ENCODE results near the gene MYLK4. TPM values are rescaled to one million over a fixed set of nuclear protein-coding genes. Genes with fewer than 3 reads are reported as not detected.

The MYLK4 gene
- total RNA-seq, 1 donor from 2014 or later: 1.1 TPM

DNA sequence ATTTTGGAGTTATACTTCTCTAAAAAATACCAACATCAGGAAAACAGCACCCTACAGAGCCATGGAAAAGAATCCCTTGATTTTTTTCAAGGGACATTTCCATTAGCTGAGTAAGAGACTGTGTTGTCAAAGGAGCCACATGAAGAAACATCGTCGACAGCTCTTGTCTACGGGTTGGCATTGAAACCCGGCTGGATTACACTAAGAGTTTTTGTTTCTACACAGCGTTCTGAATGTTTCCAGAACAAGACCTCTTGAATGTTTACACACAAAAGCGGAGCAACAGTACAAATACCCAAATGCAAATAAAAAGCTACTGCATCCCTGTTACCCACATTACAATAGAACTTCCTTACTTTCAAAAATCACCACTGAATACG lies 2.4 kb upstream of the MYLK4 start:
- Mint-ChIP-seq H3K4me1 (ENCODE audit: low read depth) (peaks cover 19% of the 10 kb centered on the region), H3K9me3 (ENCODE audit: low read depth) (no peaks in the 10 kb centered on the region), H3K36me3 (ENCODE audit: low read depth) (no peaks in the 10 kb centered on the region), H3K27ac (ENCODE audit: unreplicated experiment) (no peak overlapping the region), H3K4me3 (ENCODE audit: unreplicated experiment) (no peak overlapping the region), H3K27me3 (ENCODE audit: low read depth) (no peaks in the 10 kb centered on the region)
- DNase-seq (ENCODE audit: low spot score): no peak
- TF ChIP-seq, protein P1, sequence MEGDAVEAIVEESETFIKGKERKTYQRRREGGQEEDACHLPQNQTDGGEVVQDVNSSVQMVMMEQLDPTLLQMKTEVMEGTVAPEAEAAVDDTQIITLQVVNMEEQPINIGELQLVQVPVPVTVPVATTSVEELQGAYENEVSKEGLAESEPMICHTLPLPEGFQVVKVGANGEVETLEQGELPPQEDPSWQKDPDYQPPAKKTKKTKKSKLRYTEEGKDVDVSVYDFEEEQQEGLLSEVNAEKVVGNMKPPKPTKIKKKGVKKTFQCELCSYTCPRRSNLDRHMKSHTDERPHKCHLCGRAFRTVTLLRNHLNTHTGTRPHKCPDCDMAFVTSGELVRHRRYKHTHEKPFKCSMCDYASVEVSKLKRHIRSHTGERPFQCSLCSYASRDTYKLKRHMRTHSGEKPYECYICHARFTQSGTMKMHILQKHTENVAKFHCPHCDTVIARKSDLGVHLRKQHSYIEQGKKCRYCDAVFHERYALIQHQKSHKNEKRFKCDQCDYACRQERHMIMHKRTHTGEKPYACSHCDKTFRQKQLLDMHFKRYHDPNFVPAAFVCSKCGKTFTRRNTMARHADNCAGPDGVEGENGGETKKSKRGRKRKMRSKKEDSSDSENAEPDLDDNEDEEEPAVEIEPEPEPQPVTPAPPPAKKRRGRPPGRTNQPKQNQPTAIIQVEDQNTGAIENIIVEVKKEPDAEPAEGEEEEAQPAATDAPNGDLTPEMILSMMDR (IDR thresholded peaks at IDR 0.05): no peak

DNA sequence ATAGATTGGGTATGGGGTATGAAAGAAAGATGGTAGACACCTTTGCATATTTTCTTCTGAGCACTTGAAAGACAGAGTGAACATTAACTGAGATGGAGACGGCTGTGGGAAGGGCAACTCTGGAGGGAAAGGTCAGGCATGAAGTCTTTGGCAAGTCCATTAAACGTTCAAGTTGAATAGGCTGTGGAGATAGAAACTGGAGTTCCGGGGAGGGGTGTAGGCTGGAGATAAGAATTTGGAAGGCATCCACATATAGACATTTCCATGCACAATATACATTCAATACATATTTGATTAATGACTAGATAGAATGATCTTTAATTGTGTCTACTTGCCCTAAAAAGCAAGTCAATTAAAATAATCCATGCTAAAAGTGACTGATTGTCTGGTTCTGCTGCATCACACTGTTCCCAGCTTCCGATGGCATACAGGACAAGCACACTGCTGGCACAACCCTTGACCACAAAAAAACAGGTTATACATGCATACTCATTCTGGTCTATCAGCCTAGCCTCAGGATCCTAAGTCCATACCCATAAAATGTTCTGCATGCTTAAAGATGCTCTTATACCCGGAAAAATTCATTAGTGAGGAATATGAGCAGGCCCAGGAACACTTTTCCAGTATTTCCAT lies 1.9 kb upstream of the MYLK4 start:
- DNase-seq (ENCODE audit: low spot score): no peak
- TF ChIP-seq, protein P1 (IDR thresholded peaks at IDR 0.05): no peak
- Mint-ChIP-seq H3K4me1 (ENCODE audit: low read depth) (peaks cover 17% of the 10 kb centered on the region), H3K9me3 (ENCODE audit: low read depth) (no peaks in the 10 kb centered on the region), H3K27me3 (ENCODE audit: low read depth) (no peaks in the 10 kb centered on the region), H3K4me3 (ENCODE audit: unreplicated experiment) (no peak overlapping the region), H3K36me3 (ENCODE audit: low read depth) (no peaks in the 10 kb centered on the region), H3K27ac (ENCODE audit: unreplicated experiment) (no peak overlapping the region)

DNA sequence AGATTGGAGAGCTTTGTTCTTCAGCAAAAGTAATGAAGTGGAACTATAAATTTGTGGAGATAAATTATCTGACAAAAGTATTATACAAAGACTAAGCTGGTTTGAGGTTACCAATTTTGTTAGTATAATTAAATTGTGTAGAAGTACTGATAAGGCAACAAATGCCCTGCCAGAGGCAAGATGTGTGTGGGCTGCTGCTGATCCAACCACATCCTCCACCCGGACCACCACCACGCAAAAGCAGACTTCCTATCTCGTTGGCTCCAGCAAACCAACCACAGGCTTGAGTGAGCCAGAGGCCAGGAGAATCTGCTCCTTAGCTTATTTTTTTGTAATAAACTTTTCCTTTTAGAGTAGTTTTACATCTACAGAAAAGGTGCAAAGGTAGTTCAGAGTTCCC lies 1.1 kb upstream of the MYLK4 start:
- Mint-ChIP-seq H3K9me3 (ENCODE audit: low read depth) (no peaks in the 10 kb centered on the region), H3K36me3 (ENCODE audit: low read depth) (no peaks in the 10 kb centered on the region), H3K27me3 (ENCODE audit: low read depth) (no peaks in the 10 kb centered on the region), H3K27ac (ENCODE audit: unreplicated experiment) (no peak overlapping the region), H3K4me1 (ENCODE audit: low read depth) (peaks cover 18% of the 10 kb centered on the region), H3K4me3 (ENCODE audit: unreplicated experiment) (no peak overlapping the region)
- DNase-seq (ENCODE audit: low spot score): no peak
- TF ChIP-seq, protein P1 (IDR thresholded peaks at IDR 0.05): no peak

DNA sequence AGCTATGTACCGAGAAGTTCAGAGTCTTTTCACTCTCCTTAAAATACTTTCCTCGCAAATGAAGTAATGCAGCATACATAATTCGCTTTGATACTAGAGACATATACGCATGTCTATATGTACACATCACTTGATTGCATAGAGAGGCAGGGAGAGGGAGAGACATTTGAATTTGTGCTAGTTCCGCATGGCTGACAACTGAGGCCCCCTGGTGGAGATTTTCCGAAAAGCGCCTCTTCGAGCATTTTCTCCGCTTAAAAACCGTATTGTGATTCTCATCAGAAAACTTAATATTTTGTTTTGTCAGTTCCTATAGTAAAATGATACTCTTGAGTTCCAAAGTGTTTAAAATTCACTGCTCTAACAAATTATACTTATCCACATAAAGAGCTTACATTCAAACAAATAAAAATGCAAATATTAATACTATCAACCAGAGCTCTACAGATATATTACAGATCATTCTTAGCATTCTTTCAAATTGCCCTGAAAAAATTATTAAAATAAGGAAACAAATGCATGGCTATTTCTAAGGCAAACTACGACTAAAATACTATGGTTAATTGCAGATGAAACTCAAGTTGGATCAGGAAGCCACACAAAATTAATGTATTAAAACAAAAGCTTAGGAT lies 637 bp downstream of the MYLK4 start:
- TF ChIP-seq, protein P1 (IDR thresholded peaks at IDR 0.05): peak; percentile 97
- Mint-ChIP-seq H3K27ac (ENCODE audit: unreplicated experiment) (no peak overlapping the region), H3K27me3 (ENCODE audit: low read depth) (no peaks in the 10 kb centered on the region), H3K36me3 (ENCODE audit: low read depth) (no peaks in the 10 kb centered on the region), H3K4me1 (ENCODE audit: low read depth) (peaks cover 26% of the 10 kb centered on the region), H3K4me3 (ENCODE audit: unreplicated experiment) (no peak overlapping the region), H3K9me3 (ENCODE audit: low read depth) (no peaks in the 10 kb centered on the region)
- DNase-seq (ENCODE audit: low spot score): no peak

DNA sequence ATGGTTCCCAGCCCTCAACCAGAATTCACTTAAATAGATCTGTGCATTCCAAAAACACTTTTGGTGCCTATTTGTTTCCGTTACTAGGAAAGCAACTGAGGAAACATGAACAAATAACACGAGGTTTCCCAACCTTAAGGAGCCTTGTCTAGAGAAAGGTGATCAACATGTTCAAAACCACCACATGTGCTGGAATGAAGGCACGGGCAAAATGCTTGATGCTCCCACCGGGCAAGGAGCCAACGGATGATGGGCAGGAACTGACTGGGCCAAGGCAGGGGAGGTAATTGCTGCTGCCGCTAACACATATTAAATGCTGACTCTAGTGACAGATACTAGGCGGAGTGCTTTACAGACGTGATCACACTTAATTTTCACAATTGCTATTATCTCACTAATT lies 2.5 kb downstream of the MYLK4 start:
- H3K27me3 Mint-ChIP-seq (ENCODE audit: low read depth): no peaks in the 10 kb centered on the region
- peaks cover 45% of the 10 kb centered on the region for H3K4me1 Mint-ChIP-seq (ENCODE audit: low read depth)
- no peaks in the 10 kb centered on the region for H3K36me3 Mint-ChIP-seq (ENCODE audit: low read depth)
- TF ChIP-seq, protein P1 (IDR thresholded peaks at IDR 0.05): no peak
- no peaks in the 10 kb centered on the region for H3K9me3 Mint-ChIP-seq (ENCODE audit: low read depth)
- no peak for DNase-seq (ENCODE audit: low spot score)
- no peak overlapping the region for H3K27ac Mint-ChIP-seq (ENCODE audit: unreplicated experiment)
- no peak overlapping the region for H3K4me3 Mint-ChIP-seq (ENCODE audit: unreplicated experiment)

Measured in chondrocyte (in vitro differentiated cells).